ENCODE results near the gene MTHFD1. TPM values are rescaled to one million over a fixed set of nuclear protein-coding genes. Genes with fewer than 3 reads are reported as not detected.

MTHFD1 gene
- polyA plus RNA-seq, 2 of the 4 experiments (the other 2 are of a cell fraction): 105 to 159 TPM

DNA sequence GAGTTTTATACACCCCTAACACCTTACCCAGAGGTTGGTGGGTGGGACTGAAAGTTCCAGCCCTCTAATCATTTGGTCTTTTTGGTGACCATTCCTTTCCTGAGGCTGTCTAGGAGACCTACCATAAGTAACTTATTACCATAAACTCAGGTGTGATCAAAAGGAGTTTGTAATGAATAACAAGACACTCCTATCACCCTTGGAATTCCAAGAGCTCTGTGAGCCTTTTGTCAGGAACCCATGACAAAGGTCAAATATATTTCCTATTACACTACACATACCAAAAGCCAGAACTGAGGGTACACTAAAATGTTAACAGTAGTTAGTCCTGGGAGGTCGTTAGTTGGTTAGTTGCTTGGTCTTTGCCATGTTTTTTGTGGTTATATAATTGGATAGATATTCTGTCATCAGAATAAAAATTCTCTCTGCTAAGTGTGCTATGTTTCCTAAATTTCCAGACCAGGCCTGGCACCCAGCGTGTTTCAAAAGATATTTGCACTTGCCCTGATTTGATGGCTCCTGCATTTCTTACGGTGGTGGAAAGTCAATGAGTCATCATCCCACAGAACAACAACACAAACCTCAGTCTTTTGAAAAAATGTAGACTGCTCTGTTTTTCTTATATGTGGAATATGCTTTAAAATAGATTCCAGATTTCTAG lies 50.2 kb downstream of the MTHFD1 start:
- H3K27ac ChIP-seq: peak overlapping the region; percentile 82 to 87
- FAIRE-seq (peak; percentile 74), ATAC-seq (peak; percentile 85 to 88), DNase-seq (ENCODE audit: low read depth in 1 of 2, low spot score in 1 of 2) (peak; percentile 67 to 79)
- H3K9me3 ChIP-seq: no peaks in the 10 kb centered on the region
- ChIA-PET CTCF (interaction anchor here (0.7 to 1.3 kb wide), 4 partner anchors 8 to 41 kb away, joined by 3 to 4 read pairs (median 3); no protein-coding TSS in a partner anchor), POLR2A (no interaction called here)
- 9% methylated on average over 3 of the region's 3 CpGs for WGBS (ENCODE audit: missing lambda C conversion rate)
- peaks cover 37% of the 10 kb centered on the region for H3K4me1 ChIP-seq
- no peak overlapping the region for H3K4me3 ChIP-seq
- peak overlapping the region; percentile 61 for H3K4me2 ChIP-seq
- no peak for TF ChIP-seq SMC3 (IDR thresholded peaks at IDR 0.05)
- peak in 1 of 2 experiments; percentile 24; a peak in 1 of 5 replicates for TF ChIP-seq JUN (IDR thresholded peaks at IDR 0.05)
- TF ChIP-seq ELK1 (IDR thresholded peaks at IDR 0.05; ENCODE audit: low read depth, low read length): no peak
- no peak for TF ChIP-seq CHD4 (IDR thresholded peaks at IDR 0.05; ENCODE audit: borderline replicate concordance)
- TF ChIP-seq SREBF2 (IDR thresholded peaks at IDR 0.05): no peak
- peak in 1 of 2 experiments; percentile 61; a peak in 1 of 5 replicates for TF ChIP-seq EP300 (IDR thresholded peaks at IDR 0.05)
- no peak for TF ChIP-seq RNF2 (IDR thresholded peaks at IDR 0.05; ENCODE audit: borderline replicate concordance, low read depth)
- peak; percentile 41; the same call in 1 of the 2 replicates for TF ChIP-seq ZNF302 (CRISPR knock-in tag; IDR thresholded peaks at IDR 0.05)
- TF ChIP-seq MAZ (IDR thresholded peaks at IDR 0.05; ENCODE audit: borderline replicate concordance, low read depth, low read length): no peak
- TF ChIP-seq FOSB (CRISPR knock-in tag; IDR thresholded peaks at IDR 0.05): no peak
- TF ChIP-seq USF2 (IDR thresholded peaks at IDR 0.05): no peak
- peak; percentile 49; the same call in 1 of the 2 replicates for TF ChIP-seq JUNB (IDR thresholded peaks at IDR 0.05)
- peak; percentile 29; the same call in 1 of the 2 replicates for TF ChIP-seq GATA3 (IDR thresholded peaks at IDR 0.05; ENCODE audit: borderline replicate concordance)
- no peak for TF ChIP-seq HOXB5 (CRISPR knock-in tag; IDR thresholded peaks at IDR 0.05)
- TF ChIP-seq TFCP2L1 (CRISPR knock-in tag; IDR thresholded peaks at IDR 0.05): no peak
- no peak for TF ChIP-seq KDM5A (IDR thresholded peaks at IDR 0.05)
- no peak for TF ChIP-seq ZFP36 (IDR thresholded peaks at IDR 0.05; ENCODE audit: borderline replicate concordance, partially characterized antibody)
- no peak for TF ChIP-seq CEBPB (IDR thresholded peaks at IDR 0.05)
- TF ChIP-seq FOSL2 (IDR thresholded peaks at IDR 0.05): no peak; the same call in 1 of the 2 replicates
- TF ChIP-seq FOSL2 (CRISPR knock-in tag; IDR thresholded peaks at IDR 0.05): peak; percentile 89
- no peak for TF ChIP-seq HOXB13 (CRISPR knock-in tag; IDR thresholded peaks at IDR 0.05; ENCODE audit: low read depth)
- TF ChIP-seq, protein P1, sequence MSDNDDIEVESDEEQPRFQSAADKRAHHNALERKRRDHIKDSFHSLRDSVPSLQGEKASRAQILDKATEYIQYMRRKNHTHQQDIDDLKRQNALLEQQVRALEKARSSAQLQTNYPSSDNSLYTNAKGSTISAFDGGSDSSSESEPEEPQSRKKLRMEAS (IDR thresholded peaks at IDR 0.05): no peak

DNA sequence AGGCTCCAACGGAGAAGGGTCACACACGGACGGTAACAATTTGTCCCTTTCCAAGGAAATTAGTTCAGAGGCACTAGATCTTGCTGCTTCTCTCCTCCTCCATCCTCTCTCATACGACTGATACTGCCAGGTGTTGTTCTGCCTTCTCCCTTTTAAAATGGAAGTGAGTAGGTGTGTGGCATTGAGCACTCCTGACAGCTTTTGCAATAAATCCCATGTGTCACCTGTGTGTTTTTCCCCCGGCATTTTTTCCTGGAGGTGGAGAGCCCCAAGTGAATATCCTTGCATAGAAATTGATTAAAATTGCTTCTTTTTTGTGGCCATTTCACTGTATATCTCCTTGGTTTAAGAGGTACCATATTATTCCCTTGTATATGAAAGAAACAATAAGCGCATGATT lies 51.0 kb downstream of the MTHFD1 start:
- POLR2A ChIA-PET: no interaction called here

More for the DNA sequence above, 51.0 kb downstream of the MTHFD1 start:
- H3K4me1 ChIP-seq: peaks cover 37% of the 10 kb centered on the region
- ATAC-seq (no peak), FAIRE-seq (no peak), DNase-seq (ENCODE audit: low read depth in 1 of 2, low spot score in 1 of 2) (no peak)
- H3K27ac ChIP-seq: peak overlapping the region; percentile 82 to 87
- no peak overlapping the region for H3K4me3 ChIP-seq
- whole genome bisulfite sequencing (ENCODE audit: missing lambda C conversion rate): 87% methylated on average over 6 of the region's 6 CpGs
- no peaks in the 10 kb centered on the region for H3K9me3 ChIP-seq
- H3K4me2 ChIP-seq: peak overlapping the region; percentile 61
- CTCF ChIA-PET: interaction anchor here (0.6 to 4.6 kb wide), 4 partner anchors 8 to 129 kb away, joined by 3 to 25 read pairs (median 3); no protein-coding TSS in a partner anchor
- no peak for TF ChIP-seq ZNF302 (CRISPR knock-in tag; IDR thresholded peaks at IDR 0.05)
- no peak for TF ChIP-seq KDM5A (IDR thresholded peaks at IDR 0.05)
- no peak for TF ChIP-seq TFCP2L1 (CRISPR knock-in tag; IDR thresholded peaks at IDR 0.05)
- TF ChIP-seq RNF2 (IDR thresholded peaks at IDR 0.05; ENCODE audit: borderline replicate concordance, low read depth): no peak

Measured in A549 (cell line).